DMS53 treated with DMSO at 0.1 percent for 48 hours (cell line): ENCODE results near the gene NXPE1.
"Not testable (repeated sequence)": the region's sequence is repeated elsewhere in the genome, so short reads cannot be mapped to it uniquely, and the experiment has no call there.

ENCODE experiments used
- DNase-seq: peaks from one replicate; lab custom pipeline; 2025; ENCODE audit not compliant: unreplicated experiment; lab: John Stamatoyannopoulos, UW

The NXPE1 gene

DNA sequence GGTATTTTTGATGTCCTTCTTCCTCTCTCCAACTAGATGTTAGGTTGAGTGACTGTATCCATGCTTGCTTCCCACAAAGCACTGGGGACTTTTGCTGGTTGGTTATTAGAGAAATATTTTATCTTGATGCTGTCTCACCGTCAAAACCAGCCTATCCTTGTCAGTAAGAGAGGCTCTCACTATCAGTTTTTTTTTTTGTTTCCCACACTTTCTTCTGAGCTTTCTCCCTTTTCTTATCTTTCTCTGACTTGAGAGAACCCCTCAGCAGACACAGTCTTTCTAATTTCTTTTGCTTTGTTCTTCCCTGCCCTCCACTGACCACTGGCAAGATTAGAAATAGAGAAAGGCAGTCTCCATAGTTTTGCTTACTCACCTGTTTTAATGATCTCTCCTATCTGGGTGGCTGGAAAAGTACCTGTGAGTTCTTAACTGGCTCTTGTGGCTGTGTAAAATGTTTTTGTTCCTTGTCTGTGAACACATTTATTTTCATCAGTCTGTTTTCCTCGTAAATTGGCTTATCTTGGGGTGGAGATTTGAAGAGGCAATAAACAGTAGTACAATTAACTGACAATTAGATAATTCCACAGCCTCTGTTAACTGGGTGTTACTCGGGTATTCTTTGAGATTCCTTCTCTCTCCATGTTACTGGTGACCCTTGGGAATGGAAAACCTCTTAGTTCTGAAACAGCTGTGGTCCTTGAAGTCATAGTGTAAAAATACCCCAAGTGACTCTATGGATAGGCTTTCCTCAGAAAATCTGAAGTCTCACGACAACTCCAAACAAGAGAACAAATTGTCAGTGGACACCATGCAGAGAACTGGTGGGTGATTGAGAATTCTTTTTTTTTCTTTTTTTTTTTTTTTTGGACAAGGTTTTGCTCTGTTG, at the start of gene NXPE1:
Gene NXPE1, minus strand, starts transcription at position 457 of the 886 bp plus-strand sequence. CDS start 8,680 bp downstream, outside the sequence.
- DNase-seq = no peak

DNA sequence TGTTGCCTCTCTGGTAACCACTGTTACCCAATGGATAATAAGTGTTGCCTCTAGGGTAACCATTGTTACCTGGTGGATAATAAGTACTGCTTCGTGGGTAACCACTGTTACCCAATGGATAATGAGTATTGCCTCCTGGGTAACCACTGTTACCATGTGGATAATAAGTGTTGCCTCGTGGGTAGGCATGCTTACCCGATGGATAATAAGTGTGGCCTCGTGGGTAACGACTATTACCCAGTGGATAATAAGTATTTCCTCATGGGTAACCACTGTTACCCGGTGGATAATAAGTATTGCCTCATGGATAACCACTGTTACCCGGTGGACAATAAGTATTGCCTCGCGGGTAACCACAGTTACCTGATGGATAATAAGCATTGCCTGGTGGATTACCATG, 49.7 kb upstream of the NXPE1 start:
- no peak for DNase-seq

DNA sequence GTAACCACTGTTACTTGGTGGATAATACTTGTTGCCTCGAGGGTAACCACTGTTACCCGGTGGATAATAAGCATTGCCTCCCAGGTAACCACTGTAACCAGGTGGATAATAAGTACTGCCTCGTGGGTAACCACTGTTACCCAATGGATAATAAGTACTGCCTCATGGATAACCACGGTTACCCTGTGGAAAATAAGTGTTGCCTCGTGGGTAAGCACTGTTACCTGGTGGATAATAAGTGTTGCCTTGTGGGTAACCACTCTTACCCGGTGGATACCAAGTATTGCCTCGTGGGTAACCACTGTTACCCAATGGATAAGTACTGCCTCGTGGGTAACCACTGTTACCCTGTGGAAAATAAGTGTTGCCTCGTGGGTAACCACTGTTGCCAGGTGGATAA, 48.9 kb upstream of the NXPE1 start:
- DNase-seq = not testable (repeated sequence)

DNA sequence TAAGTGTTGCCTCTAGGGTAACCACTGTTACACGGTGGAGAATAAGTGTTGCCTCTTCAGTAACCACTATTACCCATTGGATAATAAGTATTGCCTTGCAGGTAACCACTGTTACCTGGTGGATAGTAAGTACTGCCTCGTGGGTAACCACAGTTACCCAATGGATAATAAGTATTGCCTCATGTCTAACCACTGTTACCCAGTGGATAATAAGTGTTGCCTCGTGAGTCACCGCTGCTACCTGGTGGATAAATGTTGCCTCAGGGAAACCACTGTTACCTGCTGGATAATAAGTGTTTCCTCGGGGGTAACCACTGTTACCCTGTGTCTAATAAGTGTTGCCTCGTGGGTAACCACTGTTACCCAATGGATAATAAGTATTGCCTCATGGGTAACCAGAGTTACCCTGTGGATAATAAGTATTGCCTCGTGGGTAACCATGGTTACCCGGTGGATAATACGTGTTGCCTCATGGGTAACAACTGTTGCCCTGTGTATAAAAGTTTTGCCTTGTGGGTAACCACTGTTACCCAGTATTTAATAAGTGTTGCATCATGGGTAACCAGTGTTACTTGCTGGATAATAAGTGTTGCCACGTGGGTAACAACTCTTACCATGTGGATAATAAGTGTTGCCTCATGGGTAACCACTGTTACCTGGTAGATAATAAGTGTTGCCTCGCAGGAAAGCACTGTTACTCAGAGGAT, 48.2 kb upstream of the NXPE1 start:
- DNase-seq = no peak

DNA sequence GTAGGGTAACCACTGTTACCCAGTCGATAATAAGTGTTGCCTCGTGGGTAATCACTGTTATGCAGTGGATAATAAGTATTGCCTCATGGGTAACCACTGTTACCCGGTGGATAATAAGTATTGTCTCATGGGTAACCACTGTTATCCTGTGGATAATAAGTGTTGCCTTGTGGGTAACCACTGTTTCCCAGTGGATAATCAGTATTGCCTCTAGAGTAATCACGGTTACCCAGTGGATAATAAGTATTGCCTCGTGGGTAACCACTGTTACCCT, 47.1 kb upstream of the NXPE1 start:
- DNase-seq = not testable (repeated sequence)

DNA sequence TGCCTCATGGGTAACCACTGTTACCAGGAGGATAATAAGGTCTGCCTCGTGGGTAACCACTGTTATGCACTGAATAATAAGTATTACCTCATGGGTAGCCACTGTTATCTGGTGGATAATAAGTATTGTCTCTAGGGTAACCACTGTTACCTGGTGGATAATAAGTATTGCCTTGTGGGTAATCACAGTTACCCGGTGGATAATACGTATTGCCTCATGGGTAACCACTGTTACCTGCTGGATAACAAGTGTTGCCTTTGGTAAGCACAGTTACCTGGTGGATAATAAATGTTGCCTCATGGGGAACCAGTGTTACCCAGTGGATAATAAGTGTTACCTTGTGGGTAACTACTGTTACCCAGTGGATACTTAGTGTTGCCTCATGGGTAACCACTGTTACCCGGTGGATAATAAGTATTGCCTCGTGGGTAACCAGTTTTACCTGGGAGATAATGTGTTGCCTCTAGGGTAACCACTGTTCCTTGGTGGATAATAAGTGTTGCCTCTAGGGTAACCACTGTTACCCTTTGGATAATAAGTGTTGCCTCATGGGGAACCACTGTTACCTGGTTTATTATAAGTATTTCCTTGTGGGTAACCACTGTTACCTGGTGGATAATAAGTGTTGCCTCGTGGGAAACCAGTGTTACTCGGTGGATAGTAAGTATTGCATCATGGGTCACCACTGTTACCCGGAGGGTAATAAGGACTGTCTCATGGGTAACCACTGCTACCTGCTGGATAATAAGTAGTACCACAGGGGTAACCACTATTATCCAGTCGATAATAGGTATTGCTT, 46.5 kb upstream of the NXPE1 start:
- DNase-seq = no peak

DNA sequence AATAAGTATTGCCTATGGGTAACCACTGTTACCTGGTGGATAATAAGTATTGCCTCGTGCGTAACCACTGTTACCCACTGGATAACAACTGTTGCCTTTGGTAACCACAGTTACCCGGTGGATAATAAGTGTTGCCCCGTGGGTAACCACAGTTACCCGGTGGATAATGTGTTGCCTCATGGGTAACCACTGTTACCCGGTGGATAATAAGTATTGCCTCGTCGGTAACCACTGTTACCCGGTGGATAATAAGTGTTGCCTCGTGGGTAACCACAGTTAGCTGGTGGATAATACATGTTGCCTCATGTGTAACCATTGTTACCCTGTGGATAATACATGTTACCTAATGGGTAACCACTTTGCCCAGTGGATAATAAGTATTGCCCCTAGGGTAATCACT, 45.7 kb upstream of the NXPE1 start:
- no peak for DNase-seq

DNA sequence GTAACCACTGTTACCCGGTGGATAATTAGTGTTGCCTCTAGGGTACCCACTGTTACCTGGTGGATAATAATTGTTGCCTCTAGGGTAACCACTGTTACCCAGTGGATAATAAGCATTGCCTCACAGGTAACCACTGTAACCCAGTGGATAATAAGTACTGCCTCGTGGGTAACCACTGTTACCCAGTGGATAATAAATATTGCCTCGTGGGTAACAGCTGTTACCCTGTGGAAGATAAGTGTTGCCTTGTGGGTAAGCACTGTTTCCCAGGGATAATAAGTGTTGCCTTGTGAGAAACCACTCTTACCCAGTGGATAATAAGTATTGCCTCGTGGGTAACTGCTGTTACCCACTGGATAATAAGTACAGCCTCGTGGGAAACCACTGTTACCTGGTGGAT, 45.2 kb upstream of the NXPE1 start:
- no peak for DNase-seq

DNA sequence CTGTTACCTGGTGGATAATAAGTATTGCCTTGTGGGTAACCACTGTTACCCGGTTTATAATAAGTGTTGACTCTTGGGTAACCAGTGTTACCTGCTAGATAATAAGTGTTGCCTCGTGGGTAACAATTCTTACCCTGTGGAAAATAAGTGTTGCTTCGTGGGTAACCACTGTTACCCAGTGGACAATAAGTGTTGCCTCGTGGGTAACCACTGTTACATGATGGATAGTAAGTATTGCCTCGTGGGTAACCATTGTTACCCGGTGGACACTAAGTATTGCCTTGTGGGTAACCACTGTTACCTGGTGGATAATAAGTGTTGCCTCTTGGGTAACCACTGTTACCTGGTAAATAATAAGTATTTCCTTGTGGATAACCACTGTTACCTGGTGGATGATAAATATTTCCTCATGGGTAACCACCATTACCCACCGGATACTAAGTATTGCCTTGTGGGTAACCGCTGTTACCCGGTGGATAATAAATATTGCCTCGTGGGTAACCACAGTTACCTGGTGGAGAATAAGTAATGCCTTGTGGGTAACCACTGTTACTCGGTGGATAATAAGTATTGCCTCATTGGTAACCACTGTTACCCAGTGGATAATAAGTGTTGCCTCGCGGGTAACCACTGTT, 44.6 kb upstream of the NXPE1 start:
- no peak for DNase-seq

DNA sequence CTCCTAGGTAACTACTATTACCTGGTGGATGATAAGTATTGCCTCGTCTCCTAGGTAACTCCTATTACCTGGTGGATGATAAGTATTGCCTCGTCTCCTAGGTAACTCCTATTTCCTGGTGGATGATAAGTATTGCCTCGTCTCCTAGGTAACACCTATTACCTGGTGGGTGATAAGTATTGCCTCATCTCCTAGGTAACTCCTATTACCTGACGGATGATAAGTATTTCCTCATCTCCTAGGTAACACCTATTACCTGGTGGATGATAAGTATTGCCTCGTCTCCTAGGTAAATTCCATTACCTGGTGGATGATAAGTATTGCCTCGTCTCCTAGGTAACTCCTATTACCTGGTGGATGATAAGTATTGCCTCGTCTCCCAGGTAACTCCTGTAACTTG, 43.5 kb upstream of the NXPE1 start:
- not testable (repeated sequence) for DNase-seq

DNA sequence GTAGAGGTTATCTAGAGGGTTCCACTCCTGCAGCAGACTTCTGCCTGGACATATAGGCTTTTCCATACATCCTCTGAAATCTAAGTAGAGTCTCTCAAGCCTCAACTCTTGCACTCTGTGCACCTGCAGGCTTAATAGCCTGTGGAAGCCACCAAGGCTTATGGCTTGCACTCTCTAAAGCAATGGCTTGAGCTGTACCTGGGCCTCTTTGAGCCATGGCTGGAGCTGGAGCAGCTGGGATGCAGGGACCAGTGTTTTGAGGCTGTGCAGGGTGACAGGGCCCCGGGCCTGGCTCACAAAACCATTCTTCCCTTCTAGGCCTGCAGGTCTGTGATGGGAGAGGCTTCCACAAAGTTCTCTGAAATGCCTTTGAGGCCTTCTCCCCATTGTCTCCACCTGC, 38.8 kb upstream of the NXPE1 start:
- no peak for DNase-seq

DNA sequence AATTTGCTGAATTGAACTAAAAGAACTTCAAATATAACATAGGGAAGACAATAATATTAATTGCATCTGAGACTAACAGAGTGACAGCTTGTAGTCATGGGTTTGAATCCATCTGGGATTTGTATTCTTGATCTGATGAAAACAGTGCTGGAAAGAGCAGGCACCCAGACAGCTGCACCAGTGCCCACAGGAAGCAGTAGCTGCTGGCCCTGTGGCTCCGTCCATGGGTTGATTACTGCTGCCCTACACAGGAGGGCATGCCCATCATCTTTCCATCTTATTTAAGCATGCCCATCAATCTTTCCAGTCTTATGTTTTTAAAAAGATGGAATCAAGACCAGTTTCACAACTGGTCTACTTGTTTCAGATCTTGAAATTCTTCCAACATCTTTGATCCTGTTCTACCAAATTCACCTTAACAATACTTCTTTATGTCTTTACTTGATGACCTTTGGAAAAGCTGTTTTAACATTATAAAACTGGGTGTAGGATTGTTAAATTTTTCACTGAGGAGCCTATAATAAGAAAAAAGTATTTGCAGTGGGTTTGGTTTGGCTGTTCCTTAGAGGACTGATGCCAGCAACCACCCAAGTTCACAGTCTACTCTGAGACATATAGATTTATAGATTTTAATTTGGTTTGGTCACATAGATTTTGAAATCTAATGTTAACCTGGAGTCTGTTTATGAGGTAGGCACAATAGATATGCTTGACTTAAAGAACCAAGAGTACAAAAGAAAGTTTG, 36.7 kb upstream of the NXPE1 start:
- DNase-seq = no peak

DNA sequence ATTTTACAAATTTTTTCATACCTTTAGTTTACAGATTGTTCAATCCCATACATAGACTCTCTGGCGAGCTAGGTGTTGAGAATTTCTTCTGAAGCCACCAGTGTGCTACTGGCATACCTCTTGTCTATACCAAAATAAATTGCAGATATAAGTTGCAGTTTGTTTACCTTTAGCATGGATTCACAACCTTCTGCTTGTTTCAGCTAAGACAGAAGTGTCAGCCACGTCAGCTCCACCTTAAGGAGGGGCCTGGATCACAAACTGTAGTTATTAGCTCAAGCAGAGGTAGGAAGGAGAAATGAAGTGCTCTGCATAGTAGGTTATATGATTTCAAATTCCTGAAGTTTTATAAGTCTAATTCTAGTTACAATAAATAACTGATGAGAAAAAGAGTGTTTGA, 35.9 kb upstream of the NXPE1 start, which contains the start of gene NXPE4:
Gene NXPE4, minus strand, starts transcription at position 216 of the 400 bp plus-strand sequence. CDS start 1,027 bp downstream, outside the sequence.
- DNase-seq = no peak

DNA sequence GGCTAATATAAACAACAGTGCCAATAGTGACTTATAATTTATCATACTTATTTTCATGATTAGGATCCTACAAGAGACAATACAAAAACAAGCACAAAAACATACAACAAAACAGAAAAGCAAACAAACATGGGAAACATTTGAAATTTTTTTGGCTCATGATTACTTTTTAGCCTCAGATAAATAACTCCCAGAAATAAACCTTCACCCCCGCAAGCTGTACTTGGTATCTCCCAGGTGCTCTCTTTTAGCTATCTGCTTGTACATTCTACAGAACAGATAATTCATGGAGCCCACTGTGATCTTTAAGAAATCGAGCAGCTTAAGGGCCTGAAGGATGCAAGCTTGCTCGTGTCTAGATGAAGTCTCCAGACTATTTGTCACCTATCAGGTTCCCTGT, 35.0 kb upstream of the NXPE1 start:
- no peak for DNase-seq

DNA sequence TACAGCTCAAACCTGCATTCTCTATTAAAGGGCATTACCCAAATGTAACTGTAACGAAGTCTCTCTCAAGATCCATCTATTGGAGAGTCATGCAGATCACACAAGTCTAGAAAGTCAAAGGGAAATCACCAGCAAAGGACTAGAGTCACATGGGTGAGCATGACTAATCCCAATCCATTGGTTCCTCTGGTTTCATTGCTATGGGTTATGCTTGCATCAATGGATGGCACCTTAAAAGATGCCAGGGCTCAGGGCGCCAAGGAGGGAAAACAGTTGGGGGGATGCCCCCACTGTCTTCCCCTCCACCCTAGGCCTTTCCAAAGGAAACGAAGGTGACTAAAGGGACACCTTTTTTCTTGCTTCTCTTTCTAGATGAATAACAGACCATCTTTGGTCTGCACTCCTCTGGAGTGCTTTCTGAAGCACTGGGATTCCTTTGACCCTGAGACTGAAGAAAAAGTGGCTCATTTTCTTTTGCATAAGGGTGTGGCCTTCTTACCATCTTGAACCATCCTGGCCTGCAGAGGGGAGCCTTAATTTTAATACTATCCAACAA, 27.8 kb upstream of the NXPE1 start:
- DNase-seq = no peak

DNA sequence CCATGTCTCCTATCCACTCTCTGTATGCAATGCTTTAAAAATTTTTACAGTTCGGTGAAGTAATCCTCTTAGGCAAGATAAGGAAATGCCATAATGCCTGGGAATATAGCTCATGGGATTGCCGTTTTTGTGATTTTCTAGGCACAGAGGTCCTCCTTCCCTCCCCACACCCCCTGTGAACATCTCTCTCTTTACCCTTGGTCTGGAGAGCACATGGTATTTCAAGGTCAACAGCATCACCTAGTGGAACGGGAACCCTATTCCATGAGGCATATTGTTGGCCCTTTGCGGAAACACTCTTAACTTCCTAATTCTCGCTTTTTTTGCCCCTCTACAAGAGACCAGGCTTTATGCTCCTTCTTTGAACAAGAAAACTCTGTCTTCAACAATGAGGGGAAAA, 27.1 kb upstream of the NXPE1 start:
- no peak for DNase-seq

DNA sequence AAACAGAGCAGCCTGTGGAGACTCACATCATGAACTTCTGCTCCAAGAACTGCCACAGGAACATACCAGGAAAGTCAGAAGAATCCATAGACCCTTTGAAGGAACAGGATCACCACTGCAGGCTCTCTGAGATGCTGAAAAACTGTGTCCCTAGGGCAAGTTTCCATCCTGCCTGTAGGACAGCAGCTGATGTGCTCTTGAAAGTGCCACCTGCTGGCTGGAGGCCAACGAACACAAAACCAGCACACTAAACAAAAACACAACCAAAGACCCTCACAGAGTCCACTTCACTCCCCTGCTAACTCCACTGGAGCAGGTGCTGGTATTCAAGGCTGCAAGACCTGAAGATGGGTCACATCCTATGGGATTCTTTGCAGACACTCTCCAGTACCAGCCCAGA, 12.0 kb upstream of the NXPE1 start:
- DNase-seq = no peak

DNA sequence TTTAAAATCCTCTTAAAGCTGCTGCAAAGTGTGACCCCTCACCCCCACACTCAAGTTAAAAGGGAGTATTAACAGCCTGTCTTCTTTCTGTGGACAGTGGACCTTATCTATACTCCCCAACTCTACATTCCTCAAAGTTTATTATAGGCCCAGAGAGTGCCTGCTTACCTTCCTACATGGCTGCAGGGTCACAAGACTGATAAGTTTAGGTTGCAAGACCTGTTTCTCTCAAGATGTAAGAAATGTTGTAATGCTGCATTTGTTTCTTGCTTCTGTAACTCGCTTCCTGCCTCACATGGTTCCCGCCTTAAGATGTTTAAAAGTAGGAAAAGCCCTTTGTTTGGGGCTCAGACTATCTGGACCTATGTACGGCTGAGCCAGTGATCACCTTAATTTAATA, 10.1 kb upstream of the NXPE1 start:
- no peak for DNase-seq

DNA sequence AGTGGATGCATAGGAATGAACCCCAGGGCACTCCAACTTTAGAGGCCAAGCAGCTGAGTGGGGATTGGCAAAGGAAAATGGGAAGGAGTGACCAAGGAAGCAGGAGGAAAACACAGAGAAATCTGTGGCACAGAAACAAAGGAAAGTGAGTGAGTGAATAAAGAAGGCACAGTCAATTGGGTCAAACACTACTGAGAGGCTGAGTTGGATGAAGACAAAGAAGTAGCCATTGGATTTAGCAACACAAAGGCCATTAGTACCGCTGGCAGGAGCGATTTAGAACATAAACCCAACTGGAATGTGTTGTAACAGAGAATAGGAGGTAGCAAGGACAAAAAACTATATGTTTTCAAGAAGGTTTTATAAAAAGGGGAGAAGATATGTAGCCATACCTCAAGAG, 6.6 kb upstream of the NXPE1 start:
- DNase-seq = no peak

DNA sequence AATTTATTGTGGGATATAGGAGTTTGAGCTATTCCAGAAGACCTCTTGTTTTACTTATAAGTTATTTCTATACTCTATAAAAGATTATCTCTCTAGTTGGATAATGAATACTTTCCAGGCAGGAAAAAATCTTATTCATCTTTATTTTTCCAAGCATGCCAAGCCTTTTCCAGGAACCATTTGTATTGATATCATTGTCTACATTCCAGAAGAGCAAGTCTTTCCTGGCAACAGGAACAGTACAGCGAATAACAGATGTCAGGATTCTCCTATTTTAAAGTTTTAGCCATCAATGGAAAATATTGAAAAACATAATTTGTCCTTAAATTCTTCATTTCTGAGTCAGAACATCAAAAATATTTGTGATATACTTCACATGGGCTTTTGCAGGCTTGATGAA, 5.2 kb upstream of the NXPE1 start:
- DNase-seq = no peak
